Left lung (tissue), 10 donors: Measurements from ENCODE around the gene SLC38A10. TPM values are rescaled to one million over a fixed set of nuclear protein-coding genes. Genes with fewer than 3 reads are reported as not detected.

Experiments used
- ATAC-seq: fragments of 200-7000 bp; cut with Tn5 transposase; one replicate; pipeline ENCODE4 v1.9.1; 2020; ENCODE audit warnings: moderate library complexity
- DNase-seq, 4 donors: peaks; one replicate each; pipeline ENCODE4 v3.0.0-alpha.2; 2013 to 2020
- H3K27ac ChIP-seq, 2 donors: fragments of 200-600 bp; sonication (generic) in 1 of 2; one replicate each; pipeline versions ENCODE4 v1.5.0 to v1.8.0; 2020 to 2021
- H3K27me3 ChIP-seq, 2 donors: fragments of 200-600 bp; sonication (generic) in 1 of 2; one replicate each; pipeline versions ENCODE4 v1.5.0 to v1.8.0; 2020 to 2021
- H3K36me3 ChIP-seq, 2 donors: fragments of 200-600 bp; sonication (generic) in 1 of 2; one replicate each; pipeline versions ENCODE4 v1.5.0 to v1.8.0; 2020 to 2021
- H3K4me1 ChIP-seq, 2 donors: fragments of 200-600 bp; one replicate each; pipeline ENCODE4 v1.8.0; 2021
- H3K4me3 ChIP-seq, 2 donors: fragments of 200-600 bp; sonication (generic) in 1 of 2; one replicate each; pipeline versions ENCODE4 v1.5.0 to v1.8.0; 2020 to 2021; ENCODE audit warnings: mild to moderate bottlenecking in 1 of 2
- H3K9me3 ChIP-seq, 2 donors: fragments of 200-600 bp; sonication (generic) in 1 of 2; one replicate each; pipeline versions ENCODE4 v1.5.0 to v1.8.0; 2020 to 2021
- CTCF ChIP-seq, 2 donors: fragments of 200-600 bp; sonication (generic) in 1 of 2; IDR thresholded peaks; one replicate each; pipeline versions ENCODE4 v1.5.0 to v1.8.0; 2021; ENCODE audit warnings: antibody characterized with exemption in 2 of 2
- intact Hi-C, 2 donors: fragments of 100-400 bp; cut with DNase I; formaldehyde crosslinking; loops; one replicate each; pipeline versions ENCODE4 v1.11.2 to v1.14.2; 2022
- polyA plus RNA-seq, 6 donors: library from polyadenylated mRNA; unstranded; fragments of 120-200 nt; gene quantifications; one replicate each; pipeline ENCODE4 v1.2.1, GENCODE V29; 2013; ENCODE audit not compliant: insufficient read length in 6 of 6
- total RNA-seq, 2 donors: library from RNA; stranded (reverse); fragmentation: NEBNext Ultra II Directional; extraction: Animal tissue kit (Norgen Biotek cat#: 25700); gene quantifications; one replicate each; pipeline ENCODE4 v1.2.1, GENCODE V29; 2021
- donor health status: DM: no; HTN: yes; CAD: no.
- donor health status: DM: no; HTN: no; CAD: no.

SLC38A10 gene
- total and polyA plus RNA-seq, 8 donors = 48.4 to 109 (median 63.0) TPM

GRCh38 chr17:81340607-81341515 is 45.8 kb upstream of the SLC38A10 start:
- DNase-seq (peak in 2 of 4 donors; percentile 84 to 86), ATAC-seq (no peak)
- H3K4me1 ChIP-seq = peaks cover 33 to 76% of the 10 kb centered on the region in 2 donors
- H3K9me3 ChIP-seq = no peaks in the 10 kb centered on the region
- peak overlapping the region; percentile 78 to 86 for H3K4me3 ChIP-seq
- peak overlapping the region; percentile 91 to 97 for H3K27ac ChIP-seq
- H3K27me3 ChIP-seq = peaks cover 0 to 65% of the 10 kb centered on the region in 2 donors
- TF ChIP-seq CTCF (IDR thresholded peaks at IDR 0.05) = no peak
- no peaks in the 10 kb centered on the region for H3K36me3 ChIP-seq
- intact Hi-C loops = no loop called here

GRCh38 chr17:81339534-81340296 is 44.6 kb upstream of the SLC38A10 start:
- ATAC-seq (peak; percentile 15), DNase-seq (peak in 1 of 4 donors; percentile 82)
- Histone ChIP-seq H3K4me1 (peaks cover 36 to 72% of the 10 kb centered on the region in 2 donors), H3K4me3 (no peak overlapping the region), H3K36me3 (no peaks in the 10 kb centered on the region), H3K27me3 (peaks cover 0 to 55% of the 10 kb centered on the region in 2 donors), H3K27ac (peak overlapping the region; percentile 91 to 97), H3K9me3 (no peaks in the 10 kb centered on the region)
- intact Hi-C loops = no loop called here
- TF ChIP-seq CTCF (IDR thresholded peaks at IDR 0.05) = no peak

- Histone ChIP-seq H3K9me3 (no peaks in the 10 kb centered on the region), H3K27ac (peak overlapping the region; percentile 91 to 97), H3K36me3 (no peaks in the 10 kb centered on the region), H3K27me3 (peaks cover 0 to 49% of the 10 kb centered on the region in 2 donors), H3K4me1 (peaks cover 36 to 66% of the 10 kb centered on the region in 2 donors), H3K4me3 (no peak overlapping the region)
- ATAC-seq (no peak), DNase-seq (no peak)
- no peak for TF ChIP-seq CTCF (IDR thresholded peaks at IDR 0.05)
- intact Hi-C loops = no loop called here
Observed at GRCh38 chr17:81339191-81339533, 44.1 kb upstream of the SLC38A10 start.

GRCh38 chr17:81338274-81339190 is 43.4 kb upstream of the SLC38A10 start:
- peaks cover 36 to 60% of the 10 kb centered on the region in 2 donors for H3K4me1 ChIP-seq
- peaks cover 0 to 49% of the 10 kb centered on the region in 2 donors for H3K27me3 ChIP-seq
- H3K27ac ChIP-seq = peak overlapping the region in 1 of 2 donors; percentile 97
- no peaks in the 10 kb centered on the region for H3K36me3 ChIP-seq
- ATAC-seq (no peak), DNase-seq (peak in 1 of 4 donors; percentile 39)
- TF ChIP-seq CTCF (IDR thresholded peaks at IDR 0.05) = no peak
- no peak overlapping the region for H3K4me3 ChIP-seq
- H3K9me3 ChIP-seq = no peaks in the 10 kb centered on the region
- intact Hi-C loops = no loop called here
